Measurements from ENCODE around the gene MANEA.
A peak's percentile ranks its signal among the peaks of the same experiment; 100 is the strongest.

The MANEA gene

DNA sequence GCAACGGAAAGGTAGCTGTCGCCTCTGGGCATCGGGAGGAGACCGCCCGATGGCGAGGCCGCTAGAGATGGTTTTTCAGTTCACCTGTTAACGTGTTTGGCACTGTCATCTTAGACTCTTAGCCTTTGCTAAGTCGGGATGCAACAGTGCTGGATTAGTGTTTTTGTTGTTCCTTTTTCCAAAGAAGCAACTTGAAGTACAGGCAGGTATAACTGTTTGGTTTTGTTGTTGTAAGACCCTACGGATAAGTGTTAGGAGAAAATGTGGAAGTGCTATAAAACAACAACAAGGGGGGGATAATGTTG is 723 bp downstream of the MANEA start (continued):
- TF ChIP-seq, protein P1, sequence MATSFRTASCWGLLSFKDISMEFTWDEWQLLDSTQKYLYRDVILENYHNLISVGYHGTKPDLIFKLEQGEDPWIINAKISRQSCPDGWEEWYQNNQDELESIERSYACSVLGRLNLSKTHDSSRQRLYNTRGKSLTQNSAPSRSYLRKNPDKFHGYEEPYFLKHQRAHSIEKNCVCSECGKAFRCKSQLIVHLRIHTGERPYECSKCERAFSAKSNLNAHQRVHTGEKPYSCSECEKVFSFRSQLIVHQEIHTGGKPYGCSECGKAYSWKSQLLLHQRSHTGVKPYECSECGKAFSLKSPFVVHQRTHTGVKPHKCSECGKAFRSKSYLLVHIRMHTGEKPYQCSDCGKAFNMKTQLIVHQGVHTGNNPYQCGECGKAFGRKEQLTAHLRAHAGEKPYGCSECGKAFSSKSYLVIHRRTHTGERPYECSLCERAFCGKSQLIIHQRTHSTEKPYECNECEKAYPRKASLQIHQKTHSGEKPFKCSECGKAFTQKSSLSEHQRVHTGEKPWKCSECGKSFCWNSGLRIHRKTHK (tag by site-specific recombination; IDR thresholded peaks at IDR 0.05) = no peak
- TF ChIP-seq ZBTB17 (tag by site-specific recombination; IDR thresholded peaks at IDR 0.05) (0 out of 2 replicates have a peak, but pooled peaks have one; percentile 3), ZNF184 (tag by site-specific recombination; IDR thresholded peaks at IDR 0.05) (no peak), ZFP37 (tag by site-specific recombination; IDR thresholded peaks at IDR 0.05) (no peak), ZNF302 (tag by site-specific recombination; IDR thresholded peaks at IDR 0.05; ENCODE audit: low read depth) (no peak), SCRT1 (tag by site-specific recombination; IDR thresholded peaks at IDR 0.05; ENCODE audit: borderline replicate concordance) (0 out of 2 replicates have a peak, but pooled peaks have one; percentile 68), KLF8 (tag by site-specific recombination; IDR thresholded peaks at IDR 0.05) (no peak), ZNF366 (tag by site-specific recombination; conservative IDR thresholded peaks at IDR 0.05) (no peak), ZNF596 (tag by site-specific recombination; IDR thresholded peaks at IDR 0.05) (no peak), TRIM28 (IDR thresholded peaks at IDR 0.05; ENCODE audit: borderline replicate concordance, low read length) (peak; percentile 62; the same call in 1 of the 2 replicates)
- TF ChIP-seq, protein P2, sequence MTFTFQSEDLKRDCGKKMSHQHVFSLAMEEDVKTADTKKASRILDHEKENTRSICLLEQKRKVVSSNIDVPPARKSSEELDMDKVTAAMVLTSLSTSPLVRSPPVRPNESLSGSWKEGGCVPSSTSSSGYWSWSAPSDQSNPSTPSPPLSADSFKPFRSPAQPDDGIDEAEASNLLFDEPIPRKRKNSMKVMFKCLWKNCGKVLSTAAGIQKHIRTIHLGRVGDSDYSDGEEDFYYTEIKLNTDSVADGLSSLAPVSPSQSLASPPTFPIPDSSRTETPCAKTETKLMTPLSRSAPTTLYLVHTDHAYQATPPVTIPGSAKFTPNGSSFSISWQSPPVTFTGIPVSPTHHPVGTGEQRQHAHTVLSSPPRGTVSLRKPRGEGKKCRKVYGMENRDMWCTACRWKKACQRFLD (tag by site-specific recombination; IDR thresholded peaks at IDR 0.05) = no peak
- TF ChIP-seq, protein P3, sequence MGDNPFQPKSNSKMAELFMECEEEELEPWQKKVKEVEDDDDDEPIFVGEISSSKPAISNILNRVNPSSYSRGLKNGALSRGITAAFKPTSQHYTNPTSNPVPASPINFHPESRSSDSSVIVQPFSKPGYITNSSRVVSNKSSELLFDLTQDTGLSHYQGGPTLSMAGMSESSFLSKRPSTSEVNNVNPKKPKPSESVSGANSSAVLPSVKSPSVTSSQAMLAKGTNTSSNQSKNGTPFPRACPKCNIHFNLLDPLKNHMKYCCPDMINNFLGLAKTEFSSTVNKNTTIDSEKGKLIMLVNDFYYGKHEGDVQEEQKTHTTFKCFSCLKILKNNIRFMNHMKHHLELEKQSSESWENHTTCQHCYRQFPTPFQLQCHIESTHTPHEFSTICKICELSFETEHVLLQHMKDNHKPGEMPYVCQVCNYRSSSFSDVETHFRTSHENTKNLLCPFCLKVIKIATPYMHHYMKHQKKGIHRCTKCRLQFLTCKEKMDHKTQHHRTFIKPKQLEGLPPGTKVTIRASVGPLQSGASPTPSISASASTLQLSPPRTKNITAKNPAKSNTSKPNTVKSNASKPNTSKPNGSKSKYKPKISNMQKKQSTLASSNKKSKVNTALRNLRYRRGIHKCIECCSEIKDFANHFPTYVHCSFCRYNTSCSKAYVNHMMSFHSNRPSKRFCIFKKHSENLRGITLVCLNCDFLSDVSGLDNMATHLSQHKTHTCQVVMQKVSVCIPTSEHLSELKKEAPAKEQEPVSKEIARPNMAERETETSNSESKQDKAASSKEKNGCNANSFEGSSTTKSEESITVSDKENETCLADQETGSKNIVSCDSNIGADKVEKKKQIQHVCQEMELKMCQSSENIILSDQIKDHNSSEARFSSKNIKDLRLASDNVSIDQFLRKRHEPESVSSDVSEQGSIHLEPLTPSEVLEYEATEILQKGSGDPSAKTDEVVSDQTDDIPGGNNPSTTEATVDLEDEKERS (tag by site-specific recombination; IDR thresholded peaks at IDR 0.05) = no peak
- TF ChIP-seq, protein P4, sequence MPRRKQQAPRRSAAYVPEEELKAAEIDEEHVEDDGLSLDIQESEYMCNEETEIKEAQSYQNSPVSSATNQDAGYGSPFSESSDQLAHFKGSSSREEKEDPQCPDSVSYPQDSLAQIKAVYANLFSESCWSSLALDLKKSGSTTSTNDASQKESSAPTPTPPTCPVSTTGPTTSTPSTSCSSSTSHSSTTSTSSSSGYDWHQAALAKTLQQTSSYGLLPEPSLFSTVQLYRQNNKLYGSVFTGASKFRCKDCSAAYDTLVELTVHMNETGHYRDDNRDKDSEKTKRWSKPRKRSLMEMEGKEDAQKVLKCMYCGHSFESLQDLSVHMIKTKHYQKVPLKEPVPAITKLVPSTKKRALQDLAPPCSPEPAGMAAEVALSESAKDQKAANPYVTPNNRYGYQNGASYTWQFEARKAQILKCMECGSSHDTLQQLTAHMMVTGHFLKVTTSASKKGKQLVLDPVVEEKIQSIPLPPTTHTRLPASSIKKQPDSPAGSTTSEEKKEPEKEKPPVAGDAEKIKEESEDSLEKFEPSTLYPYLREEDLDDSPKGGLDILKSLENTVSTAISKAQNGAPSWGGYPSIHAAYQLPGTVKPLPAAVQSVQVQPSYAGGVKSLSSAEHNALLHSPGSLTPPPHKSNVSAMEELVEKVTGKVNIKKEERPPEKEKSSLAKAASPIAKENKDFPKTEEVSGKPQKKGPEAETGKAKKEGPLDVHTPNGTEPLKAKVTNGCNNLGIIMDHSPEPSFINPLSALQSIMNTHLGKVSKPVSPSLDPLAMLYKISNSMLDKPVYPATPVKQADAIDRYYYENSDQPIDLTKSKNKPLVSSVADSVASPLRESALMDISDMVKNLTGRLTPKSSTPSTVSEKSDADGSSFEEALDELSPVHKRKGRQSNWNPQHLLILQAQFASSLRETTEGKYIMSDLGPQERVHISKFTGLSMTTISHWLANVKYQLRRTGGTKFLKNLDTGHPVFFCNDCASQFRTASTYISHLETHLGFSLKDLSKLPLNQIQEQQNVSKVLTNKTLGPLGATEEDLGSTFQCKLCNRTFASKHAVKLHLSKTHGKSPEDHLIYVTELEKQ (tag by site-specific recombination; IDR thresholded peaks at IDR 0.05; ENCODE audit: borderline replicate concordance) = no peak
- TF ChIP-seq, protein P5, sequence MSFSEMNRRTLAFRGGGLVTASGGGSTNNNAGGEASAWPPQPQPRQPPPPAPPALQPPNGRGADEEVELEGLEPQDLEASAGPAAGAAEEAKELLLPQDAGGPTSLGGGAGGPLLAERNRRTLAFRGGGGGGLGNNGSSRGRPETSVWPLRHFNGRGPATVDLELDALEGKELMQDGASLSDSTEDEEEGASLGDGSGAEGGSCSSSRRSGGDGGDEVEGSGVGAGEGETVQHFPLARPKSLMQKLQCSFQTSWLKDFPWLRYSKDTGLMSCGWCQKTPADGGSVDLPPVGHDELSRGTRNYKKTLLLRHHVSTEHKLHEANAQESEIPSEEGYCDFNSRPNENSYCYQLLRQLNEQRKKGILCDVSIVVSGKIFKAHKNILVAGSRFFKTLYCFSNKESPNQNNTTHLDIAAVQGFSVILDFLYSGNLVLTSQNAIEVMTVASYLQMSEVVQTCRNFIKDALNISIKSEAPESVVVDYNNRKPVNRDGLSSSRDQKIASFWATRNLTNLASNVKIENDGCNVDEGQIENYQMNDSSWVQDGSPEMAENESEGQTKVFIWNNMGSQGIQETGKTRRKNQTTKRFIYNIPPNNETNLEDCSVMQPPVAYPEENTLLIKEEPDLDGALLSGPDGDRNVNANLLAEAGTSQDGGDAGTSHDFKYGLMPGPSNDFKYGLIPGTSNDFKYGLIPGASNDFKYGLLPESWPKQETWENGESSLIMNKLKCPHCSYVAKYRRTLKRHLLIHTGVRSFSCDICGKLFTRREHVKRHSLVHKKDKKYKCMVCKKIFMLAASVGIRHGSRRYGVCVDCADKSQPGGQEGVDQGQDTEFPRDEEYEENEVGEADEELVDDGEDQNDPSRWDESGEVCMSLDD (tag by site-specific recombination; IDR thresholded peaks at IDR 0.05) = no peak

DNA sequence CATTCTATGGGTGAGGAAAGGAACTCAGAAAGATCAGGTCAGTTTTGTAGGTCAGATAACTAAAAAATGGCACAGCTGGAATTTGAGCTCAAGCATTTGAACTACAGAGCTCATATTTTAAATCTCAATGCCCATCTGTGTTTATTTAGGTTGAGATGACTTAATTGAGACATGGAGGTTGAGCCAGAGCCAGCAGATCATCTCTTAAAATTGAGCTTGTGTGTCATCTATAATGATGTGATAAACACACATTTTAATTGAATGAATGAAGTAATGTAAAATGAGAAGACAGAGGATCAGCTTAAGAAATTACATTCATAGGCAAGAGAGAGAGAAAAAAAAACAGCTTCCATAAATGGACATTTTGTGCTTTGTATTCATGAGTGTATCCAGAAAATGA is 3.7 kb downstream of the MANEA start:
- CTCF ChIA-PET = interaction anchor here (0.6 kb wide), 1 partner anchor 867 kb away, joined by 3 read pairs; no protein-coding TSS in a partner anchor
- H3K4me1 ChIP-seq (ENCODE audit: control insufficient read depth, insufficient read depth, low read length) = no peaks in the 10 kb centered on the region
- H3K27ac ChIP-seq (ENCODE audit: extremely low read depth, low read depth, low read length) = no peak overlapping the region
- POLR2A ChIA-PET = interaction anchor here (0.7 kb wide), 1 partner anchor 10 kb away, joined by 3 read pairs; no protein-coding TSS in a partner anchor
- no peaks in the 10 kb centered on the region for H3K9me3 ChIP-seq (ENCODE audit: control insufficient read depth, insufficient read depth, low read depth, low read length)
- H3K36me3 ChIP-seq (ENCODE audit: control insufficient read depth in 2 of 2, insufficient read depth in 1 of 2, low read length in 2 of 2) = no peaks in the 10 kb centered on the region
- no peak overlapping the region for H3K4me3 ChIP-seq (ENCODE audit: low read depth, low read length)
- TF ChIP-seq ZNF843 (tag by site-specific recombination; IDR thresholded peaks at IDR 0.05) (peak; percentile 70), ZNF792 (tag by site-specific recombination; IDR thresholded peaks at IDR 0.05) (no peak), ZNF629 (tag by site-specific recombination; IDR thresholded peaks at IDR 0.05) (peak; percentile 64), KLF16 (tag by site-specific recombination; IDR thresholded peaks at IDR 0.05) (no peak), OSR2 (tag by site-specific recombination; IDR thresholded peaks at IDR 0.05) (peak; percentile 37; the same call in 1 of the 2 replicates), ZNF211 (tag by site-specific recombination; IDR thresholded peaks at IDR 0.05; ENCODE audit: low read depth) (no peak), ZNF404 (tag by site-specific recombination; IDR thresholded peaks at IDR 0.05) (no peak)
- TF ChIP-seq, protein P6, sequence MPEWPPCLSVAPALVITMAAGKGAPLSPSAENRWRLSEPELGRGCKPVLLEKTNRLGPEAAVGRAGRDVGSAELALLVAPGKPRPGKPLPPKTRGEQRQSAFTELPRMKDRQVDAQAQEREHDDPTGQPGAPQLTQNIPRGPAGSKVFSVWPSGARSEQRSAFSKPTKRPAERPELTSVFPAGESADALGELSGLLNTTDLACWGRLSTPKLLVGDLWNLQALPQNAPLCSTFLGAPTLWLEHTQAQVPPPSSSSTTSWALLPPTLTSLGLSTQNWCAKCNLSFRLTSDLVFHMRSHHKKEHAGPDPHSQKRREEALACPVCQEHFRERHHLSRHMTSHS (tag by site-specific recombination; IDR thresholded peaks at IDR 0.05) = no peak
- TF ChIP-seq, protein P7, sequence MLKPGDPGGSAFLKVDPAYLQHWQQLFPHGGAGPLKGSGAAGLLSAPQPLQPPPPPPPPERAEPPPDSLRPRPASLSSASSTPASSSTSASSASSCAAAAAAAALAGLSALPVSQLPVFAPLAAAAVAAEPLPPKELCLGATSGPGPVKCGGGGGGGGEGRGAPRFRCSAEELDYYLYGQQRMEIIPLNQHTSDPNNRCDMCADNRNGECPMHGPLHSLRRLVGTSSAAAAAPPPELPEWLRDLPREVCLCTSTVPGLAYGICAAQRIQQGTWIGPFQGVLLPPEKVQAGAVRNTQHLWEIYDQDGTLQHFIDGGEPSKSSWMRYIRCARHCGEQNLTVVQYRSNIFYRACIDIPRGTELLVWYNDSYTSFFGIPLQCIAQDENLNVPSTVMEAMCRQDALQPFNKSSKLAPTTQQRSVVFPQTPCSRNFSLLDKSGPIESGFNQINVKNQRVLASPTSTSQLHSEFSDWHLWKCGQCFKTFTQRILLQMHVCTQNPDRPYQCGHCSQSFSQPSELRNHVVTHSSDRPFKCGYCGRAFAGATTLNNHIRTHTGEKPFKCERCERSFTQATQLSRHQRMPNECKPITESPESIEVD (tag by site-specific recombination; IDR thresholded peaks at IDR 0.05) = peak; percentile 55; the same call in 1 of the 2 replicates

All from HEK293 (cell line).